Mesenchymal stem cell (in vitro differentiated cells and primary cell): ENCODE data around the gene RSRP1.
"Not testable (repeated sequence)": the region's sequence is repeated elsewhere in the genome, so short reads cannot be mapped to it uniquely, and the experiment has no call there.

Experiments
- DNase-seq: peaks from one replicate; pipeline ENCODE4 v3.0.0-alpha.2; 2013
- H2AFZ ChIP-seq: one replicate; pipeline ENCODE4 v1.6.1; 2013; ENCODE audit warnings: low read depth, mild to moderate bottlenecking, control low read depth, inconsistent platforms, low read length, moderate library complexity
- H2AK5ac ChIP-seq: 2 replicates; pipeline ENCODE4 v1.6.1; 2013; ENCODE audit warnings: low read length, moderate library complexity, mild to moderate bottlenecking, inconsistent platforms; ENCODE audit not compliant: severe bottlenecking
- H2BK120ac ChIP-seq: one replicate; pipeline ENCODE4 v1.6.1; 2013; ENCODE audit warnings: low read depth, mild to moderate bottlenecking, inconsistent platforms, low read length, moderate library complexity
- H2BK12ac ChIP-seq, 2 experiments: one replicate each; pipeline ENCODE4 v1.6.1; 2013; ENCODE audit warnings: inconsistent platforms in 2 of 2, low read length in 2 of 2, mild to moderate bottlenecking in 2 of 2, moderate library complexity in 2 of 2, control low read depth in 1 of 2
- H2BK15ac ChIP-seq: one replicate; pipeline ENCODE4 v1.6.1; 2013; ENCODE audit warnings: mild to moderate bottlenecking, low read depth, inconsistent platforms; ENCODE audit not compliant: poor library complexity, severe bottlenecking
- H2BK5ac ChIP-seq: 2 replicates; pipeline ENCODE4 v1.6.1; 2013; ENCODE audit warnings: low read depth, mild to moderate bottlenecking, low read length, control low read depth, inconsistent platforms; ENCODE audit not compliant: poor library complexity, severe bottlenecking
- H3K14ac ChIP-seq, 2 experiments: one replicate each; pipeline ENCODE4 v1.6.1; 2013; ENCODE audit warnings: inconsistent platforms in 2 of 2, low read length in 2 of 2, control low read depth in 1 of 2, mild to moderate bottlenecking in 1 of 2, moderate library complexity in 1 of 2
- H3K18ac ChIP-seq, 2 experiments: one replicate each; pipeline ENCODE4 v1.6.1; 2013; ENCODE audit warnings: inconsistent platforms in 2 of 2, low read length in 2 of 2, control low read depth in 1 of 2, low read depth in 1 of 2, mild to moderate bottlenecking in 1 of 2
- H3K23ac ChIP-seq, 2 experiments: one replicate each; pipeline ENCODE4 v1.6.1; 2013; ENCODE audit warnings: inconsistent platforms in 2 of 2, low read length in 2 of 2, mild to moderate bottlenecking in 2 of 2, moderate library complexity in 2 of 2, control low read depth in 1 of 2
- H3K27ac ChIP-seq: 2 replicates; pipeline ENCODE4 v1.5.1; 2013; ENCODE audit warnings: mild to moderate bottlenecking, moderate library complexity, low read length, control low read depth, inconsistent platforms; ENCODE audit not compliant: poor library complexity, severe bottlenecking
- H3K27me3 ChIP-seq, 2 experiments: 2 replicates each; pipeline versions ENCODE4 v1.6.1 to v1.7.0; 2013; ENCODE audit warnings: low read length in 2 of 2, mild to moderate bottlenecking in 2 of 2, moderate library complexity in 2 of 2, control low read depth in 1 of 2, inconsistent platforms in 1 of 2; ENCODE audit not compliant: control insufficient read depth in 1 of 2, insufficient read depth in 1 of 2
- H3K36me3 ChIP-seq, 2 experiments: 2 replicates each; pipeline versions ENCODE4 v1.6.1 to v1.7.0; 2013; ENCODE audit warnings: low read length in 2 of 2, control low read depth in 1 of 2, inconsistent platforms in 1 of 2, low read depth in 1 of 2, mild to moderate bottlenecking in 1 of 2; ENCODE audit not compliant: insufficient read depth in 2 of 2, control insufficient read depth in 1 of 2
- H3K4ac ChIP-seq, 2 experiments: one replicate each; pipeline ENCODE4 v1.6.1; 2013; ENCODE audit warnings: inconsistent platforms in 2 of 2, low read length in 2 of 2, mild to moderate bottlenecking in 2 of 2, moderate library complexity in 2 of 2, control low read depth in 1 of 2, low read depth in 1 of 2
- H3K4me1 ChIP-seq: 2 replicates; pipeline ENCODE4 v1.6.1; 2013; ENCODE audit warnings: low read depth, low read length, control low read depth; ENCODE audit not compliant: control insufficient read depth, insufficient read depth
- H3K4me2 ChIP-seq: 2 replicates; pipeline ENCODE4 v1.6.1; 2013; ENCODE audit warnings: low read length, mild to moderate bottlenecking, inconsistent platforms; ENCODE audit not compliant: poor library complexity, severe bottlenecking
- H3K4me3 ChIP-seq, 2 experiments: 2 replicates each; pipeline versions ENCODE4 v1.5.1 to v1.7.0; 2013; ENCODE audit warnings: low read length in 2 of 2, mild to moderate bottlenecking in 2 of 2, control low read depth in 1 of 2, low read depth in 1 of 2; ENCODE audit not compliant: insufficient read depth in 1 of 2
- H3K79me1 ChIP-seq: replicated peaks from 2 replicates; pipeline ENCODE4 v1.6.1; 2013; ENCODE audit warnings: mild to moderate bottlenecking, control low read depth, low read length, inconsistent platforms; ENCODE audit not compliant: poor library complexity, severe bottlenecking
- H3K9ac ChIP-seq: 2 replicates; pipeline ENCODE4 v1.7.0; 2013; ENCODE audit warnings: mild to moderate bottlenecking, low read length, moderate library complexity
- H3K9me3 ChIP-seq: 2 replicates; pipeline ENCODE4 v1.7.0; 2013; ENCODE audit warnings: mild to moderate bottlenecking, low read length; ENCODE audit not compliant: control insufficient read depth
- H4K8ac ChIP-seq: one replicate; pipeline ENCODE4 v1.6.1; 2013; ENCODE audit warnings: inconsistent platforms, mild to moderate bottlenecking, low read length, moderate library complexity
- H4K91ac ChIP-seq: one replicate; pipeline ENCODE4 v1.6.1; 2013; ENCODE audit warnings: mild to moderate bottlenecking, low read length, inconsistent platforms
- WGBS: methylation state at CpG from one replicate; pipeline ENCODE4 v1.1.7; 2013; ENCODE audit warnings: mixed read lengths; 5-methylcytosine and 5-hydroxymethylcytosine counted together

RSRP1 gene

DNA sequence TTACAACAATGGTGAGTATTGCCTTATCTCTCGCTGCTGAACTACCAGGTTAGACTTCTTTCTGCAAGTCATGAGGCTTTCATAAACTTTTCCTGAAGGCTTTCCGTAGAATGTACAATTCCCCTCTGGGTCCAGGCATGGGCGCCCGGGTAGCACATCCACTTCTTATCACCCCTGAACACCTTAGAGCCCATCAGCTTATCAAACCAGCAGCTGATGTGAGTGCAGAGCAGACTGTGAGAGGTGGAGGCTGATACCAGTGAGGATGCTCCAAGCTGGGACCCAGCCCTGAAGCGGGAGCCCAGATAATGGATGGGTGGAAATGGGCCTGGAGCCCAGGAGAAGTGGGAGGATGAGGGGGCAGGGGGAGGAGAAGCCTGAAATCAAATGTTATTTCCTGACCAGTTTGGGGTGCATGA, 32.4 kb upstream of the RSRP1 start:
- H2BK12ac ChIP-seq, H2AK5ac ChIP-seq: not testable (repeated sequence)

DNA sequence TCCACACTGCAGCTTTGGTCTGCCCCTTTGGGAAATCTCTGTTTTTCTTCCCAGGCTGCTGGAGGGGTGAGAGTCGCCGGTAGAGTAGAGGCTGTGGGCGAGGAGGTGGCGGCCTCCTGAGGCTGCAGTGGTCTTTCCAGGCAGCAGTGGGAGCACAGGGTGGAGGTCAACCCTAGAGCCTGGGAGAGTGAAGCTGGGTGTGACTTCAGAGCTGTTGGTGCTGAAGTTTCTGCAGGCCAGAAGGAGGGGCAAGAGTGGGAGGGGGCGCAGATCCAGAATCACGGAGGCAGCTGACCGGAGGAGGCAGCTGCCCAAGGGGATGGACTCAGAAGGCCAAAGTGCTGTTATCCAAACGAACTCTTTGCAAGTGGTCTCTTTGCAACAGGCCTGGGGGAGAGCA, 31.5 kb upstream of the RSRP1 start:
- H2BK15ac ChIP-seq, H2AFZ ChIP-seq, H3K4me1 ChIP-seq, H3K4me3 ChIP-seq, H2BK120ac ChIP-seq, H3K27me3 ChIP-seq, H3K9ac ChIP-seq, DNase-seq, H2BK5ac ChIP-seq, H4K91ac ChIP-seq, H3K4ac ChIP-seq, H3K36me3 ChIP-seq, H2AK5ac ChIP-seq, H3K4me2 ChIP-seq, H3K14ac ChIP-seq, H3K23ac ChIP-seq, H3K18ac ChIP-seq, H3K9me3 ChIP-seq, H2BK12ac ChIP-seq, H4K8ac ChIP-seq, H3K79me1 ChIP-seq, H3K27ac ChIP-seq: not testable (repeated sequence)
- WGBS: 83% methylated on average over 2 of the region's 8 CpGs

More for the DNA sequence above, 32.4 kb upstream of the RSRP1 start:
- not testable (repeated sequence) for H3K79me1 ChIP-seq, H3K4me1 ChIP-seq, H2BK15ac ChIP-seq, H3K4me2 ChIP-seq, H3K14ac ChIP-seq, H3K9ac ChIP-seq, DNase-seq, H3K9me3 ChIP-seq, H3K36me3 ChIP-seq, H4K8ac ChIP-seq, H3K27me3 ChIP-seq, H2AFZ ChIP-seq, H3K4ac ChIP-seq, H3K18ac ChIP-seq, H3K23ac ChIP-seq, H3K4me3 ChIP-seq, H2BK120ac ChIP-seq, H2BK5ac ChIP-seq, H3K27ac ChIP-seq, H4K91ac ChIP-seq
- WGBS: no CpG with 5 or more reads among the region's 5 CpGs

DNA sequence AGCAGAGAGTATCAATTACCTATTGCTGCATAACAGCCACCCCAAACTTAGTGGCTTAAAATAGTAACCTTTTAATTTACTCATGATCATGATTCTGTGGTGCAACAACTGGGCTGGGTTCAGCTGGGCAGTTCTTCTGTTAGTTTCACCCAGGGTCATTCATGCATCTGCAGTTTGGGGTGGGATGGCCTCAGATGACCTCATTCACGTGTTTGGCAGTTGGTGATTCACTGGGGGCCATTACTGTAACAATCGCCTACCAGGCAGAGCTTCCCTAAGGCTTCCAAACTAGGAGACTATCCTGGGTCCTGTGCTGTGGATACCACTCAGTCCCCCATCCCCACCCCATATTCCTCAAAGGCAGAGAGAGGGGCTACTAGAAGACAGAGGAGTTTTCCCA, 31.1 kb upstream of the RSRP1 start:
- H3K9me3 ChIP-seq, H4K91ac ChIP-seq, H3K4me1 ChIP-seq, H2AFZ ChIP-seq, H3K14ac ChIP-seq, H2AK5ac ChIP-seq, H3K4ac ChIP-seq, H3K18ac ChIP-seq, H3K9ac ChIP-seq, H3K36me3 ChIP-seq, H3K23ac ChIP-seq, DNase-seq, H3K27me3 ChIP-seq, H2BK12ac ChIP-seq, H2BK15ac ChIP-seq, H3K79me1 ChIP-seq, H3K27ac ChIP-seq, H3K4me2 ChIP-seq, H2BK5ac ChIP-seq, H2BK120ac ChIP-seq, H3K4me3 ChIP-seq, H4K8ac ChIP-seq: not testable (repeated sequence)
- whole genome bisulfite sequencing: no CpG with 5 or more reads among the region's 2 CpGs

DNA sequence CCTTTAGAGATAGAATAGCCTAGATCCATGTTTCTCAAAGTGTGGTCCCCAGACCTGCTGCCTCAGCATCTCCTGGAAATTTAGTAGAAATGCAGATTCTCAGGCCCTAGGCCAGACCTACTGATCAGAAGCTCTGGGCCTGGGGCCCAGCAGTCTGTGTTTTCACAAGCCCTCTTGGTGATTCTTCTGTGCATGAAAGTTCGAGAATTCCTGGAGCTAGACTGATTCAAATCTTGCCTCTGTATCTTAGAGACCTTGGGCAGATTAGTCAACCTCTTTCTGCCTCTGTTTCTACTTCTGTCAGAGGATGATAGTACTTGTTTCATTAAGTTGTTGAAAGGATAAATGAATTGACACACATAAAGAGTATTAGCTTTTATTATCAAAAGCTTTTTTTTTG, 30.0 kb upstream of the RSRP1 start:
- WGBS: no CpG with 5 or more reads among the region's 1 CpG
- H3K18ac ChIP-seq, H3K4me1 ChIP-seq, H2AK5ac ChIP-seq, H2BK5ac ChIP-seq, H2AFZ ChIP-seq, H3K9ac ChIP-seq, H3K4me2 ChIP-seq, DNase-seq, H3K9me3 ChIP-seq, H3K27me3 ChIP-seq, H2BK12ac ChIP-seq, H2BK15ac ChIP-seq, H3K4ac ChIP-seq, H4K91ac ChIP-seq, H3K14ac ChIP-seq, H3K27ac ChIP-seq, H3K79me1 ChIP-seq, H4K8ac ChIP-seq, H3K4me3 ChIP-seq, H2BK120ac ChIP-seq, H3K36me3 ChIP-seq, H3K23ac ChIP-seq: not testable (repeated sequence)
